SU-DHL-6 (cell line): Measurements from ENCODE around the gene FBXL13.

Experiments
- EZH2phosphoT487 ChIP-seq: fragments of 200-600 bp; sonication (generic), shearing (Covaris generic); conservative IDR thresholded peaks from 2 replicates; pipeline ENCODE4 v1.6.1; 2018; ENCODE audit warnings: mild to moderate bottlenecking, antibody characterized with exemption, low read length, moderate library complexity, mixed read lengths
- TF ChIP-seq, protein P1 (sequence below): fragments of 200-600 bp; sonication (generic); IDR thresholded peaks from one replicate; pipeline ENCODE4 v1.5.1; 2017; ENCODE audit warnings: antibody characterized with exemption, mild to moderate bottlenecking, low read length, moderate library complexity; ENCODE audit not compliant: insufficient read depth, poor library complexity, severe bottlenecking

DNA sequence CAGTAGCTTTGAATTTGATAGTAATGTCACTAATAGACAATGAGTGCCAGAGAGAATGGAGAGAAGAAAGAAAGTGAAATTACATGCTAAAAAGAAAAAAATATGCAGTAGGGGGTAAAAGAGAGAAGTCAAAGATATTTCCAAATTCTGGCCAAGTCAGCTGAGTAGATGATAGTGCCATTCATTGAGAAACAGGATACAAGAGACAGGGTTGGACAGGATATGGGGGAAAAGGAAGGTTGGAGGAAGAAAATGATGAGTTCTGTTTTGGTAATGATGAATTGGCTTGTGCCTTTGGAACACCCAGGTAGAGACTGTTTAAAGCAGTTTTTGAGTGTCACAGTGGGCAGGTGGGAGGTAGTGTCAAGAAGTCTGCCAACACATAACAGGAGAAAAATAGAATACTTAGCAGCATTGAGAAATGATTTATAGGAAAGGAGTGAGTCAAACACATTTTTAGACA, 83.5 kb downstream of the FBXL13 start:
- TF ChIP-seq, protein P1, sequence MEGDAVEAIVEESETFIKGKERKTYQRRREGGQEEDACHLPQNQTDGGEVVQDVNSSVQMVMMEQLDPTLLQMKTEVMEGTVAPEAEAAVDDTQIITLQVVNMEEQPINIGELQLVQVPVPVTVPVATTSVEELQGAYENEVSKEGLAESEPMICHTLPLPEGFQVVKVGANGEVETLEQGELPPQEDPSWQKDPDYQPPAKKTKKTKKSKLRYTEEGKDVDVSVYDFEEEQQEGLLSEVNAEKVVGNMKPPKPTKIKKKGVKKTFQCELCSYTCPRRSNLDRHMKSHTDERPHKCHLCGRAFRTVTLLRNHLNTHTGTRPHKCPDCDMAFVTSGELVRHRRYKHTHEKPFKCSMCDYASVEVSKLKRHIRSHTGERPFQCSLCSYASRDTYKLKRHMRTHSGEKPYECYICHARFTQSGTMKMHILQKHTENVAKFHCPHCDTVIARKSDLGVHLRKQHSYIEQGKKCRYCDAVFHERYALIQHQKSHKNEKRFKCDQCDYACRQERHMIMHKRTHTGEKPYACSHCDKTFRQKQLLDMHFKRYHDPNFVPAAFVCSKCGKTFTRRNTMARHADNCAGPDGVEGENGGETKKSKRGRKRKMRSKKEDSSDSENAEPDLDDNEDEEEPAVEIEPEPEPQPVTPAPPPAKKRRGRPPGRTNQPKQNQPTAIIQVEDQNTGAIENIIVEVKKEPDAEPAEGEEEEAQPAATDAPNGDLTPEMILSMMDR, result no peak
- no peak for TF ChIP-seq EZH2phosphoT487
